ENCODE data around the gene GPR37L1.

- TF ChIP-seq EGR1 (IDR thresholded peaks at IDR 0.05) (peak; percentile 62; the same call in 1 of the 2 replicates), RAD21 (IDR thresholded peaks at IDR 0.05; ENCODE audit: low read depth) (no peak), CREB1 (IDR thresholded peaks at IDR 0.05; ENCODE audit: low read depth) (no peak)
These were observed 40.7 kb upstream of the GPR37L1 start for GRCh38 chr1:202081992-202082391.
